Heart right ventricle (tissue), 16 donors: Measurements from ENCODE around the gene TCF21. TPM values are rescaled to one million over a fixed set of nuclear protein-coding genes. Genes with fewer than 3 reads are reported as not detected.

Experiments
- ATAC-seq, 8 donors: fragments of 200-7000 bp; cut with Tn5 transposase; one replicate each; pipeline ENCODE4 v1.9.1; 2020; ENCODE audit warnings: mild to moderate bottlenecking in 8 of 8, moderate library complexity in 8 of 8, moderate number of reproducible peaks in 1 of 8
- DNase-seq, 2 donors: peaks; one replicate each; pipeline ENCODE4 v3.0.0-alpha.2; 2020
- H3K27ac ChIP-seq, 10 donors: fragments of 200-600 bp; sonication (generic) in 2 of 10; one replicate each; pipeline versions ENCODE4 v1.5.0 to v1.8.0; 2020 to 2022; ENCODE audit warnings: mild to moderate bottlenecking in 3 of 10
- H3K27me3 ChIP-seq, 7 donors: fragments of 200-600 bp; one replicate each; pipeline ENCODE4 v1.8.0; 2021 to 2022; ENCODE audit warnings: mild to moderate bottlenecking in 2 of 7
- H3K36me3 ChIP-seq, 9 donors: fragments of 200-600 bp; sonication (generic) in 1 of 9; one replicate each; pipeline versions ENCODE4 v1.5.0 to v1.8.0; 2020 to 2022; ENCODE audit warnings: mild to moderate bottlenecking in 2 of 9
- H3K4me1 ChIP-seq, 9 donors: fragments of 200-600 bp; sonication (generic) in 1 of 9; one replicate each; pipeline versions ENCODE4 v1.5.0 to v1.8.0; 2020 to 2022; ENCODE audit warnings: mild to moderate bottlenecking in 4 of 9
- H3K4me3 ChIP-seq, 10 donors: fragments of 200-600 bp; sonication (generic) in 2 of 10; one replicate each; pipeline versions ENCODE4 v1.5.0 to v1.8.0; 2020 to 2022; ENCODE audit warnings: mild to moderate bottlenecking in 7 of 10, moderate library complexity in 2 of 10
- H3K9me3 ChIP-seq, 11 donors: fragments of 200-600 bp in 10 of 11; sonication (generic) in 2 of 11; one replicate each; pipeline versions ENCODE4 v1.5.0 to v1.8.0; 2013 to 2022; ENCODE audit warnings: mild to moderate bottlenecking in 2 of 11, control low read depth in 1 of 11, moderate library complexity in 1 of 11
- CTCF ChIP-seq, 9 donors: fragments of 200-600 bp; sonication (generic) in 2 of 9; IDR thresholded peaks; one replicate each; pipeline versions ENCODE4 v1.5.0 to v1.8.0; 2021 to 2022; ENCODE audit warnings: antibody characterized with exemption in 9 of 9, mild to moderate bottlenecking in 5 of 9, moderate library complexity in 1 of 9
- WGBS, 2 donors: extraction: QIAGEN DNeasy Blood & Tissue Kit; methylation state at CpG; one replicate each; pipeline ENCODE4 v1.1.7; 2013; ENCODE audit warnings: inconsistent platforms in 1 of 2; 5-methylcytosine and 5-hydroxymethylcytosine counted together
- intact Hi-C, 10 donors: fragments of 100-400 bp; cut with DNase I; formaldehyde crosslinking; loops; one replicate each; pipeline versions ENCODE4 v1.11.1 to v1.14.2; 2022
- polyA plus RNA-seq, 2 donors: library from polyadenylated mRNA; stranded (reverse); fragments of 200-250 nt; gene quantifications; one replicate each; pipeline ENCODE4 v1.2.3, GENCODE V29; 2013
- total RNA-seq, 10 donors: library from RNA; stranded (reverse); fragmentation: NEBNext Ultra II Directional in 3 of 10; extraction: Animal tissue kit (Norgen Biotek cat#: 25700) in 3 of 10; gene quantifications; one replicate each; pipeline versions ENCODE4 v1.2.1 to v1.2.4, GENCODE V29; 2021 to 2023
- donor health status: Arrhythmogenic right ventricular cardiomyopathy.
- donor health status: ischemic (EF 13 %, LVEDD 7.1; RV severe dilation, severe dysfunction).
- donor health status: healthy with polysubstance abuse.
- donor health status: DM: no; HTN: yes; CAD: no.
- donor health status: DM: no; HTN: no; CAD: no.
- donor health status: ischemic (EF 25% LVEDD 6.9; RV normal size, moderate dysfunction).
- donor health status: ischemic (EF 25% LVEDD 5.7; RV mildly dilated, moderate dysfunction).
- donor health status: healthy.
- donor health status: DM: yes; HTN: yes; CAD: no.
- donor health status: Ischemic cardiomyopathy.
- donor health status: ischemic (EF 35%, LVEDD 5.7; RV mildly dilated, moderate dysfunction).
- donor health status: nonischemic (EF 11% LVEDD 7.7; RV severe dilation, severe dysfunction).
- donor health status: DM: yes; HTN: yes; CAD: no.
- donor health status: PGD.
- donor health status: ischemic (EF 29% LVEDD 5.4; RV normal size, mild dysfunction).
- donor health status: nonischemic (EF 23%, LVEDD 6.1; RV moderate dilation, normal function).

Gene TCF21
- total and polyA plus RNA-seq, 12 donors: 1.3 to 16.6 (median 3.1) TPM

GRCh38 chr6:133854041-133854363 lies 34.9 kb upstream of the TCF21 start:
- ATAC-seq: no peak
- DNase-seq: no peak
- Histone ChIP-seq H3K27ac (no peak overlapping the region), H3K4me1 (peaks cover 0 to 4% (median 0%) of the 10 kb centered on the region in 9 donors), H3K9me3 (peaks cover 0 to 4% (median 0%) of the 10 kb centered on the region in 11 donors), H3K27me3 (peaks cover 0 to 66% (median 48%) of the 10 kb centered on the region in 7 donors), H3K4me3 (peak overlapping the region in 4 of 10 donors; percentile 25 to 43 (median 42)), H3K36me3 (no peaks in the 10 kb centered on the region)
- no peak for TF ChIP-seq CTCF (IDR thresholded peaks at IDR 0.05)
- intact Hi-C loops: no loop called here
- 22 to 26% methylated on average over 12 of the region's 12 CpGs for WGBS, 2 donors

- WGBS, 2 donors: 7 to 9% methylated on average over 40 of the region's 40 CpGs
- intact Hi-C loops: no loop called here
- no peak for TF ChIP-seq CTCF (IDR thresholded peaks at IDR 0.05)
- peaks cover 0 to 72% (median 50%) of the 10 kb centered on the region in 7 donors for H3K27me3 ChIP-seq
- DNase-seq: no peak
- H3K27ac ChIP-seq: no peak overlapping the region
- H3K36me3 ChIP-seq: no peaks in the 10 kb centered on the region
- peaks cover 0 to 4% (median 0%) of the 10 kb centered on the region in 9 donors for H3K4me1 ChIP-seq
- H3K9me3 ChIP-seq: peaks cover 0 to 9% (median 0%) of the 10 kb centered on the region in 11 donors
- peak overlapping the region in 9 of 10 donors; percentile 11 to 43 (median 33) for H3K4me3 ChIP-seq
- ATAC-seq: peak in 4 of 8 donors; percentile 21 to 33 (median 26)
Measured at GRCh38 chr6:133854364-133855275, 34.3 kb upstream of the TCF21 start.

- no peak for TF ChIP-seq CTCF (IDR thresholded peaks at IDR 0.05)
- Histone ChIP-seq H3K36me3 (no peaks in the 10 kb centered on the region), H3K27me3 (peaks cover 0 to 76% (median 50%) of the 10 kb centered on the region in 7 donors), H3K27ac (no peak overlapping the region), H3K9me3 (peaks cover 0 to 15% (median 0%) of the 10 kb centered on the region in 11 donors), H3K4me3 (peak overlapping the region in 8 of 10 donors; percentile 11 to 43 (median 34)), H3K4me1 (peaks cover 0 to 4% (median 0%) of the 10 kb centered on the region in 9 donors)
- no peak for DNase-seq
- 17 to 18% methylated on average over 16 of the region's 16 CpGs for WGBS, 2 donors
- intact Hi-C loops: no loop called here
- no peak for ATAC-seq
Measured at GRCh38 chr6:133855276-133855990, 33.5 kb upstream of the TCF21 start.

GRCh38 chr6:133855991-133856370 lies 32.9 kb upstream of the TCF21 start:
- H3K27me3 ChIP-seq: peaks cover 0 to 78% (median 50%) of the 10 kb centered on the region in 7 donors

More at GRCh38 chr6:133855991-133856370, 32.9 kb upstream of the TCF21 start:
- DNase-seq (no peak), ATAC-seq (no peak)
- intact Hi-C loops: no loop called here
- Histone ChIP-seq H3K36me3 (no peaks in the 10 kb centered on the region), H3K4me3 (no peak overlapping the region), H3K9me3 (peaks cover 0 to 19% (median 0%) of the 10 kb centered on the region in 11 donors), H3K27ac (no peak overlapping the region), H3K4me1 (peaks cover 0 to 4% (median 0%) of the 10 kb centered on the region in 9 donors)
- TF ChIP-seq CTCF (IDR thresholded peaks at IDR 0.05): no peak
- WGBS, 2 donors: 11 to 22% methylated on average over 3 of the region's 3 CpGs
